HFF-Myc (cell line): ENCODE data around the gene ASB18.

Source experiments
- DNase-seq: peaks from one replicate; pipeline ENCODE4 v3.0.0-alpha.2; 2011; ENCODE audit warnings: low read depth; ENCODE audit errors: extremely low read depth
- H3K4me3 ChIP-seq: replicated peaks from 2 replicates; pipeline ENCODE4 v1.5.1; 2011; ENCODE audit warnings: low read depth, mild to moderate bottlenecking, control low read depth, low read length
- CTCF ChIP-seq: IDR thresholded peaks from 2 replicates; pipeline ENCODE4 v1.5.1; 2012; ENCODE audit warnings: mild to moderate bottlenecking, low read depth, low read length, control low read depth; ENCODE audit errors: missing control alignments

The ASB18 gene

GRCh38 chr2:236210536-236210935, 53.7 kb downstream of the ASB18 start:
- TF ChIP-seq CTCF, result no peak
- no peak overlapping the region for H3K4me3 ChIP-seq
- DNase-seq, result no peak

- no peak for DNase-seq
These were observed 54.2 kb downstream of the ASB18 start for GRCh38 chr2:236209996-236210395.

GRCh38 chr2:236209535-236209934, 54.7 kb downstream of the ASB18 start:
- TF ChIP-seq CTCF, result no peak
- no peak for DNase-seq
- H3K4me3 ChIP-seq, result no peak overlapping the region

More at GRCh38 chr2:236209996-236210395, 54.2 kb downstream of the ASB18 start:
- H3K4me3 ChIP-seq, result no peak overlapping the region
- no peak for TF ChIP-seq CTCF

GRCh38 chr2:236208019-236208926, 55.9 kb downstream of the ASB18 start:
- no peak for TF ChIP-seq CTCF
- no peak for DNase-seq

GRCh38 chr2:236207472-236207871, 56.7 kb downstream of the ASB18 start:
- no peak for DNase-seq
- no peak for TF ChIP-seq CTCF
- H3K4me3 ChIP-seq, result no peak overlapping the region

More at GRCh38 chr2:236208019-236208926, 55.9 kb downstream of the ASB18 start:
- no peak overlapping the region for H3K4me3 ChIP-seq

- TF ChIP-seq CTCF, result no peak
- DNase-seq, result peak; percentile 3
- no peak overlapping the region for H3K4me3 ChIP-seq
These were observed 58.1 kb downstream of the ASB18 start for GRCh38 chr2:236205867-236206645.
